HG03469 (cell line): Measurements from ENCODE around the gene SLAMF9.
"Not testable (repeated sequence)": the region's sequence is repeated elsewhere in the genome, so short reads cannot be mapped to it uniquely, and the experiment has no call there.

Experiments used
- ATAC-seq: cut with Tn5 transposase; IDR thresholded peaks from one replicate; pipeline ENCODE4 v1.9.1; 2021; ENCODE audit warnings: mild to moderate bottlenecking, moderate library complexity, moderate number of reproducible peaks; ENCODE audit not compliant: unreplicated experiment

SLAMF9 gene

GRCh38 chr1:159904036-159904435, 50.0 kb downstream of the SLAMF9 start:
- not testable (repeated sequence) for ATAC-seq

DNA sequence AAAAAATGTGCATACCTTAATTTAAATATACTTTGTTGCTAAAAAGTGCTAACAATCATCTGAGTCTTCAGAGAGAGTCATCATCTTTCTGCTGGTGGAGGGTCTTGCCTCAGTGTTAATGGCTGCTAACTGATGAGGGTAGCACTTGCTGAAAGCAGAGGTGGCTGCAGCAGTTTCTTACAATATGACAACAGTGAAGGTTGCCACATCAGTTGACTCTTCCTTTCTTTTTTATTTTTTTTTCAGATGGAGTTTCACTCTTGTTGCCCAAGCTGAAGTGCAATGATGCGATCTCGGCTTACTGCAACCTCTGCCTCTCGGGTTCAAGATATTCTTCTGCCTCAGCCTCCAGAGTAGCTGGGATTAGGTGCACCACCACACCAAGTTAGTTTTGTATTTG, 51.5 kb downstream of the SLAMF9 start:
- no peak for ATAC-seq
